ENCODE results near the gene AKAP7.

DNA sequence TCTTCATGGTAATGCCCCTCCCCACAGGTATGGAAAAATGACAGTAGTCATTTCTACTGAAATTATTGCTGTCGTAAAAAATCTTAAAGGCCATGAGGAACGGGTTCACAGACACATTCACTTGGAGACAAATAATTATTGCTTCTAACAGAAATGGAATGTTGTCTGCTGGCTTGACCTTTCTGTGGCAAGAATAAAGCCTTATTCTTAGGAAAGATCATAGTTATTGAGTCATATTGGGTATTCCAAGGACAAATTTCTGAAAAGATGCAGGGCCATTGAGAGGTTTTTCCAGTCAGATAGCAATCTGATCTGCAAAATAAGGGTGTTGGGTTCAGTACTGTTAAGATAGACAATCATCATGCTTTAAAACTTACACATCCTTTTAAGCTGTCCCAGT lies 29.2 kb downstream of the AKAP7 start:
- TF ChIP-seq YY1 (IDR thresholded peaks at IDR 0.05; ENCODE audit: insufficient read depth, insufficient read length) (no peak), ZNF274 (IDR thresholded peaks at IDR 0.05; ENCODE audit: low read depth, low read length) (no peak), SUZ12 (IDR thresholded peaks at IDR 0.05; ENCODE audit: extremely low read depth, insufficient read depth, insufficient read length) (no peak)
